ENCODE results near the gene TEN1.

- TF ChIP-seq CTCF (IDR thresholded peaks at IDR 0.05) (no peak), EZH2 (IDR thresholded peaks at IDR 0.05) (no peak)
Observed at GRCh38 chr17:76018801-76019200, 39.8 kb downstream of the TEN1 start.

Measured in neural progenitor cell (in vitro differentiated cells).